Endothelial cell of hepatic sinusoid (primary cell): ENCODE results near the gene CASD1.

Experiments used
- in situ Hi-C: cut with HindIII; loops from 2 replicates; pipeline ENCODE4 v1.10.0; 2017; ENCODE audit warnings: low sequenced_read_pairs

The CASD1 gene

GRCh38 chr7:94578614-94579013, 69.0 kb downstream of the CASD1 start:
- in situ Hi-C loops, result no loop called here

DNA sequence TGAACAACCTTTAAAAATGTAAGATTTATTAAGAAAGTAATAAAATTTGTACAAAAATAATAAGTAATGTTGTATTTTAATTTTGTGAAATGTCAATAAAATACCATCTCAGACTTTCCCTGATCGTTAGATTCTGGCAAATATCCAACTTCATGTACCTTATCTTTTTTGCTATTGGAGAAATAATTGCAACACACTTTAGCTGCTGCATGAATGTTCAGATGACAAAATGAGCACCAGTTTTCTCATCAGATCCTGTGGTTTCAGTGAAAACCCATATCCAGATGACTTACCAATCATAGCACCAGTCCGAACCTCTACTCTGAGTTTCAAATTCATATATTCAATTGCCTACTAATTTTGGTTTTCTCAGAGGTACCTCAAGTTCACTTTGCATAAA, 69.9 kb downstream of the CASD1 start:
- in situ Hi-C loops, result no loop called here

DNA sequence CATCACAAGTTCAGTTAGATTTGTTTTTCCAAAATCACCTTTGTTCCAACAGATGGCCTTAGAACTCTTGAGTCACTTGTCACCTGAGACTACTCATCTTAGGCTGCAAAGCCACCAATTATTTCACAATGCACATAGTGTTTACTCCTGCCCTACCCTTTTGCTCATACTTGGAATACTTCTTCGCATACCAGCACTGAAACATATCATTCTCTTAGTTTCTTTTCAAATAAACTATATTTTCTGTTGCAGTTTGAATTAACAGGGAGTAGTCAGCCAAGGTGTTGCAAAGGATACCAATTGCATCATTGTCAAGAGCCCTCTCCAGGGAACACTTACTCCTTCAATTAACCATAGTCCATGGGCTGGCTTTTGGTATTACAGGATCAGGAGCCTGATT, 71.0 kb downstream of the CASD1 start:
- in situ Hi-C loops, result no loop called here

GRCh38 chr7:94584113-94584512, 74.5 kb downstream of the CASD1 start:
- in situ Hi-C loops, result no loop called here

DNA sequence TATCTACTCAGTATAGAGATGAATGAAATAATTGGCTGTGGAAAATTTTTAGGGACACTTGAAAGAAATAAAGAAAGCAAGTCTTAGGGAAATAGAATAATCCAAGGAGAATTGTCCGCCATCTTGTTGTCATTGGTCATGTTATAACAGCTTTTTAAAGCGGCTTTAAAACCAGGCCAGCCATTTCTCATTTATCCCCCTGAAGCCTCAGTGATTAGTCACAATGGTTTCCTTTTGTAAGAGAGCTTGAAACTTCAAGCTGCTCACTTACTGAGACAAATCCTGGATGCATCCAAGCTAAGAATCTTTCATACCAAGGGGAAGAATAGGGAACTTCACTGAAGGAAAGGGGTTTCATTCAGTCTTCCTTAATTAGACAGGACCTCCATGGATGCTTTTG, 78.5 kb downstream of the CASD1 start:
- in situ Hi-C loops, result no loop called here

- in situ Hi-C loops, result no loop called here
Measured at GRCh38 chr7:94590526-94591162, 81.0 kb downstream of the CASD1 start.

GRCh38 chr7:94591176-94591575, 81.6 kb downstream of the CASD1 start:
- in situ Hi-C loops, result no loop called here

DNA sequence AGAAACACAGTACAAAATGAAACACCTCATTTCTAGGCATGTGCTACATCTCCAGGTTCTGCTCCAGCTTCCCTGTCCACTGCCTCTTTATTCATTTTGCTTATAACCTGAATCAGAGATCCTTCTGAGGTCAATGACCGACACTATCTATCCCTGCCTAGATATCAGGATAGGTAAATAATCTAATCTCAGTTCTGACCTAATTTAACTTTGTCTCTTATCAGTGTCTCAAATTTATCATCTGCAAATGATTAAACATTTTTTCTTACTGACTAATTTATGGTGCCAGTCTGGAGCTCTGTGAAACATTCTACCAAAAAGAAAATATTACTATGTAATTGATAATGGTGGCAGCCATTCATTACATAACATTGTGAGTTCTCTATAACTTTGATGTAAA, 85.3 kb downstream of the CASD1 start:
- in situ Hi-C loops, result no loop called here

- in situ Hi-C loops, result no loop called here
Measured at GRCh38 chr7:94595717-94596116, 86.1 kb downstream of the CASD1 start.

GRCh38 chr7:94600267-94600666, 90.7 kb downstream of the CASD1 start:
- in situ Hi-C loops, result no loop called here

DNA sequence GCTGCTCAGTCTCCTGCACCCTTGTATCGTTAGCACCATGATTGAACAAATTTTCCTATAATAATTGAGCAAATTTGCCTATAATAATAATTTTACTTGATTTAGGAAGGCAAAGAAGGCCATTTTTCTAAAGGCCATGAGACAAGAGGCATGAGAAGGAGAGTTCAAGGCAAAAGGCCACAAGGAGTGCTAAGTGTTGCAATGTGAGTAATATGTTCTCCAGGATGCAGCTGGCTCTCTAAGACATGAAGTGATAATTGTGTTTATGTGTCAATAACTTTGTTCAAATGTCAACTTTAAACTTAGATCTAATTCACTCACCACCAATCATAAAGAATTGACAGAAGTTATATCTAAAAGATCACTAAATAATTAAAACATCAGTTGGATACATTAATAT, 92.6 kb downstream of the CASD1 start:
- in situ Hi-C loops, result no loop called here

DNA sequence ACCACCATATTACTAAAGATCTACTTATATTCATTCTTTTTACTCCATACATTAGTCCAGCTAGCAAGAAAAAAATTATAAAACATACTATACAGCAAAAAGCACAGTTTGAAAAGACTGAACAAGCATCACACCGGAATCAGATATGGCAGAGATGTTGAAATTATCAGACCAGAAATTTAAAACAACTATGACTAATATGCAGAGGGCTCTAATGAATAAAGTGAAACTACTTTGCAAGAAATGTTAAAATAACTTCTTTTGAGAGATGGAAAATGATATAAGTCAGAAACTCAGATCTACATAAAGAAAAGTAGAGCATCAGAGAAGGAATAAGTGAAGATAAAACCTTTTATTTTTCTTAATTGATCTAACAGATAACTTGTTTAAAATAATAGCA, 95.4 kb downstream of the CASD1 start:
- in situ Hi-C loops, result no loop called here
